H1 (cell line): ENCODE measurements around the gene POMT2. TPM values are rescaled to one million over a fixed set of nuclear protein-coding genes. Genes with fewer than 3 reads are reported as not detected.

ENCODE experiments used
- CTCF ChIA-PET: fragments of 300-600 bp; sonication (Branson Sonifier 250); formaldehyde crosslinking; loops from one replicate; lab custom pipeline; 2021; ENCODE audit not compliant: partially characterized antibody; lab: Charles Lee
- POLR2A ChIA-PET: fragments of 300-600 bp; sonication (Branson Sonifier 250); formaldehyde crosslinking; loops from one replicate; lab custom pipeline; 2021; ENCODE audit warnings: inconsistent platforms; ENCODE audit not compliant: partially characterized antibody; lab: Charles Lee
- DNase-seq, 2 experiments: peaks; one replicate each; pipeline versions ENCODE4 v3.0.0 to v3.0.0-alpha.2; 2010 to 2022; ENCODE audit warnings: low spot score in 2 of 2, low read depth in 1 of 2, mixed read lengths in 1 of 2
- FAIRE-seq: peaks from 2 replicates; lab custom pipeline; 2011; peaks lifted over from hg19 to GRCh38; lab: Jason Lieb, UNC
- H2AFZ ChIP-seq: 2 replicates; pipeline ENCODE4 v1.8.1; 2012; ENCODE audit warnings: low read length, inconsistent platforms
- H2AK5ac ChIP-seq: 2 replicates; pipeline ENCODE4 v1.6.1; 2013; ENCODE audit warnings: low read depth, low read length
- H2BK120ac ChIP-seq: replicated peaks from 2 replicates; pipeline ENCODE3; 2013; ENCODE audit warnings: low read depth, low read length, inconsistent platforms
- H2BK12ac ChIP-seq: 2 replicates; pipeline ENCODE4 v1.6.1; 2013; ENCODE audit warnings: low read depth, low read length
- H2BK15ac ChIP-seq: 2 replicates; pipeline ENCODE4 v1.6.1; 2013; ENCODE audit warnings: low read length
- H2BK20ac ChIP-seq: 2 replicates; pipeline ENCODE4 v1.6.1; 2013; ENCODE audit warnings: low read length
- H2BK5ac ChIP-seq: 2 replicates; pipeline ENCODE4 v1.6.1; 2013; ENCODE audit warnings: low read depth, low read length
- H3K14ac ChIP-seq: 2 replicates; pipeline ENCODE4 v1.6.1; 2013; ENCODE audit warnings: inconsistent platforms; ENCODE audit not compliant: insufficient read length
- H3K18ac ChIP-seq: 2 replicates; pipeline ENCODE4 v1.6.1; 2013; ENCODE audit warnings: low read length; ENCODE audit errors: extremely low read depth
- H3K23ac ChIP-seq: 2 replicates; pipeline ENCODE4 v1.6.1; 2013; ENCODE audit warnings: inconsistent platforms; ENCODE audit not compliant: insufficient read length
- H3K23me2 ChIP-seq: 2 replicates; pipeline ENCODE4 v1.6.1; 2013; ENCODE audit warnings: low read depth, low read length
- H3K27ac ChIP-seq: 2 replicates; pipeline ENCODE4 v1.6.1; 2011; ENCODE audit warnings: low read depth, low read length, inconsistent platforms
- H3K27me3 ChIP-seq, 4 experiments: replicated peaks in 1 of 4; 1 replicate in 1 of 4; 2 replicates in 3 of 4; pipeline versions ENCODE4 v1.6.1 to v1.8.1; 2011 to 2013; ENCODE audit warnings: low read length in 3 of 4, mild to moderate bottlenecking in 3 of 4, inconsistent platforms in 2 of 4, mixed read lengths in 2 of 4, moderate library complexity in 1 of 4; ENCODE audit not compliant: control insufficient read depth in 3 of 4, insufficient read depth in 3 of 4; ENCODE audit errors: extremely low read depth in 1 of 4
- H3K36me3 ChIP-seq, 4 experiments: 2 replicates each; pipeline versions ENCODE4 v1.6.1 to v1.8.1; 2011 to 2013; ENCODE audit warnings: mild to moderate bottlenecking in 4 of 4, low read length in 3 of 4, moderate library complexity in 2 of 4, control low read depth in 1 of 4, inconsistent platforms in 1 of 4; ENCODE audit not compliant: insufficient read depth in 4 of 4, control insufficient read depth in 2 of 4
- H3K4ac ChIP-seq: replicated peaks from 2 replicates; pipeline ENCODE3; 2013; ENCODE audit warnings: low read length, low read depth, mixed read lengths, inconsistent platforms; ENCODE audit not compliant: insufficient read length
- H3K4me1 ChIP-seq, 4 experiments: replicated peaks in 1 of 4; 1 replicate in 1 of 4; 2 replicates in 3 of 4; pipeline versions ENCODE4 v1.6.1 to v1.8.1; 2011 to 2013; ENCODE audit warnings: low read length in 3 of 4, inconsistent platforms in 2 of 4, mixed read lengths in 1 of 4; ENCODE audit not compliant: insufficient read depth in 4 of 4, control insufficient read depth in 3 of 4
- H3K4me2 ChIP-seq, 2 experiments: 2 replicates each; pipeline versions ENCODE4 v1.6.1 to v1.8.1; 2011 to 2013; ENCODE audit warnings: low read depth in 2 of 2, low read length in 2 of 2, control low read depth in 1 of 2, inconsistent platforms in 1 of 2, mild to moderate bottlenecking in 1 of 2; ENCODE audit not compliant: insufficient read depth in 1 of 2
- H3K4me3 ChIP-seq, 4 experiments: fragments of 200-600, 300-600 bp in 1 of 4; sonication (generic), shearing (Covaris generic), sonication (Bioruptor Twin) in 1 of 4; 2 replicates each; pipeline versions ENCODE4 v1.5.1 to v1.8.1; 2011 to 2016; ENCODE audit warnings: low read length in 4 of 4, low read depth in 3 of 4, control low read depth in 2 of 4, inconsistent platforms in 2 of 4, mild to moderate bottlenecking in 2 of 4, mixed read lengths in 1 of 4, moderate library complexity in 1 of 4; ENCODE audit not compliant: insufficient read depth in 2 of 4; ENCODE audit errors: extremely low read depth in 1 of 4
- H3K56ac ChIP-seq: replicated peaks from 2 replicates; pipeline ENCODE3; 2013; ENCODE audit warnings: low read depth, mild to moderate bottlenecking, mixed read lengths, low read length, inconsistent platforms; ENCODE audit not compliant: insufficient read length
- H3K79me1 ChIP-seq: 2 replicates; pipeline ENCODE4 v1.6.1; 2013; ENCODE audit warnings: low read depth, low read length, control low read depth
- H3K79me2 ChIP-seq, 2 experiments: 2 replicates each; pipeline versions ENCODE4 v1.6.1 to v1.8.1; 2012 to 2013; ENCODE audit warnings: low read length in 2 of 2, mild to moderate bottlenecking in 2 of 2, inconsistent platforms in 1 of 2; ENCODE audit not compliant: insufficient read depth in 2 of 2, control insufficient read depth in 1 of 2
- H3K9ac ChIP-seq, 4 experiments: replicated peaks in 1 of 4; 1 replicate in 1 of 4; 2 replicates in 3 of 4; pipeline versions ENCODE4 v1.6.1 to v1.8.1; 2011 to 2013; ENCODE audit warnings: low read depth in 3 of 4, low read length in 3 of 4, control low read depth in 2 of 4, mild to moderate bottlenecking in 2 of 4, moderate library complexity in 2 of 4, inconsistent platforms in 1 of 4; ENCODE audit errors: extremely low read depth in 1 of 4
- H3K9me3 ChIP-seq, 2 experiments: 2 replicates each; pipeline versions ENCODE4 v1.6.1 to v1.8.1; 2012 to 2013; ENCODE audit warnings: mild to moderate bottlenecking in 2 of 2, moderate library complexity in 2 of 2, control low read depth in 1 of 2, inconsistent platforms in 1 of 2, low read depth in 1 of 2, low read length in 1 of 2, mixed read lengths in 1 of 2; ENCODE audit not compliant: insufficient read depth in 2 of 2
- H4K20me1 ChIP-seq, 2 experiments: replicated peaks in 1 of 2; 2 replicates each; pipeline versions ENCODE3 to v1.8.1; 2011 to 2013; ENCODE audit warnings: inconsistent platforms in 2 of 2, low read length in 2 of 2, mild to moderate bottlenecking in 1 of 2; ENCODE audit not compliant: insufficient read depth in 2 of 2, control insufficient read depth in 1 of 2
- H4K5ac ChIP-seq: 2 replicates; pipeline ENCODE4 v1.6.1; 2013; ENCODE audit warnings: low read length, low read depth, mixed read lengths, inconsistent platforms; ENCODE audit not compliant: insufficient read length
- H4K8ac ChIP-seq: 2 replicates; pipeline ENCODE4 v1.8.0; 2013; ENCODE audit warnings: mild to moderate bottlenecking, moderate library complexity, low read length, inconsistent platforms; ENCODE audit not compliant: insufficient read depth; ENCODE audit errors: extremely low read depth
- H4K91ac ChIP-seq: replicated peaks from 2 replicates; pipeline ENCODE3; 2013; ENCODE audit warnings: low read length, mixed read lengths, inconsistent platforms; ENCODE audit not compliant: insufficient read length
- CEBPB ChIP-seq: IDR thresholded peaks from 2 replicates; pipeline ENCODE4 v1.6.1; 2012; ENCODE audit warnings: low read depth, low read length
- CHD1 ChIP-seq: IDR thresholded peaks from 2 replicates; pipeline ENCODE4 v1.6.1; 2012; ENCODE audit warnings: low read depth, low read length, improper control_type of control experiment
- CREB1 ChIP-seq: IDR thresholded peaks from 2 replicates; pipeline ENCODE4 v1.6.1; 2012; ENCODE audit warnings: inconsistent platforms
- CTBP2 ChIP-seq: IDR thresholded peaks from 2 replicates; pipeline ENCODE4 v1.7.0; 2011; ENCODE audit warnings: borderline replicate concordance, mild to moderate bottlenecking, moderate library complexity, mixed read lengths, low read length; ENCODE audit not compliant: insufficient read depth, insufficient read length
- HDAC2 ChIP-seq, 2 experiments: fragments of 300-600 bp in 1 of 2; sonication (generic) in 1 of 2; IDR thresholded peaks; 2 replicates each; pipeline ENCODE4 v1.6.1; 2011 to 2012; ENCODE audit warnings: low read depth in 2 of 2, low read length in 2 of 2, mild to moderate bottlenecking in 2 of 2, moderate library complexity in 2 of 2, borderline replicate concordance in 1 of 2, inconsistent platforms in 1 of 2
- NRF1 ChIP-seq: IDR thresholded peaks from 2 replicates; pipeline ENCODE4 v1.6.1; 2011; ENCODE audit warnings: mild to moderate bottlenecking, low read depth, low read length, improper control_type of control experiment
- SAP30 ChIP-seq: fragments of 300-600 bp; sonication (generic); IDR thresholded peaks from 2 replicates; pipeline ENCODE4 v1.7.1; 2012; ENCODE audit warnings: low read length, moderate library complexity, mild to moderate bottlenecking, inconsistent platforms; ENCODE audit not compliant: insufficient read depth, insufficient replicate concordance
- SP1 ChIP-seq: IDR thresholded peaks from 2 replicates; pipeline ENCODE4 v1.6.1; 2011; ENCODE audit warnings: low read depth, low read length
- TCF12 ChIP-seq: IDR thresholded peaks from 2 replicates; pipeline ENCODE4 v1.6.1; 2011; ENCODE audit warnings: low read depth, mild to moderate bottlenecking, low read length
- TEAD4 ChIP-seq: IDR thresholded peaks from 2 replicates; pipeline ENCODE4 v1.6.1; 2012; ENCODE audit warnings: low read depth, low read length, inconsistent platforms, mixed read lengths
- ZNF274 ChIP-seq: IDR thresholded peaks from 2 replicates; pipeline ENCODE4 v1.7.0; 2012; ENCODE audit warnings: low read length, borderline replicate concordance; ENCODE audit errors: extremely low read depth
- WGBS, 2 experiments: shearing (Covaris generic) in 1 of 2; methylation state at CpG; one replicate each; pipeline versions ENCODE4 v1.1.6 to v1.1.7; 2013 to 2015; ENCODE audit warnings: low lambda C conversion rate in 2 of 2, mixed read lengths in 2 of 2, inconsistent platforms in 1 of 2, low coverage in 1 of 2, missing lambda C conversion rate in 1 of 2; ENCODE audit not compliant: insufficient replicate concordance in 2 of 2, insufficient coverage in 1 of 2, insufficient read length in 1 of 2; ENCODE audit errors: extremely low coverage in 1 of 2, missing lambda C conversion rate in 1 of 2; 5-methylcytosine and 5-hydroxymethylcytosine counted together
- polyA plus RNA-seq, 7 experiments: library from polyadenylated mRNA; depleted of rRNA in 3 of 7; stranded (reverse) in 5 of 7; unstranded in 2 of 7; fragments of >200 nt in 5 of 7; fragments of 200-250 nt in 2 of 7; gene quantifications; 1 replicate in 5 of 7; 2 replicates in 1 of 7; 4 replicates in 1 of 7; pipeline versions ENCODE4 v1.2.1 to v1.2.3, GENCODE V29; 2011 to 2013; ENCODE audit warnings: missing spikeins in 2 of 7, mixed read lengths in 2 of 7
- total RNA-seq: library from RNA; stranded (reverse); fragmentation: NEBNext Ultra II Directional; extraction: Animal tissue kit (Norgen Biotek cat#: 25700); gene quantifications from 2 replicates; pipeline ENCODE4 v1.2.1, GENCODE V29; 2021
- TF ChIP-seq, protein P1 (sequence below), 3 experiments: IDR thresholded peaks; 1 replicate in 2 of 3; 2 replicates in 1 of 3; pipeline versions ENCODE4 v1.5.1 to v1.6.1; 2011; ENCODE audit warnings: low read length in 3 of 3, mild to moderate bottlenecking in 3 of 3, inconsistent platforms in 2 of 3, low read depth in 1 of 3, moderate library complexity in 1 of 3; ENCODE audit not compliant: insufficient read depth in 1 of 3; ENCODE audit errors: control extremely low read depth in 1 of 3

Gene POMT2
- total and polyA plus RNA-seq, 2 of the 8 experiments (the other 6 are each of a cell fraction or from before 2014, with no cell fraction given) = 20.8 to 44.9 TPM

GRCh38 chr14:77239412-77239811, 81.3 kb downstream of the POMT2 start:
- Histone ChIP-seq H2BK15ac (no peak overlapping the region), H3K56ac (no peak overlapping the region), H3K23ac (no peak overlapping the region), H3K4me3 (no peak overlapping the region), H2AK5ac (no peak overlapping the region), H3K23me2 (no peaks in the 10 kb centered on the region), H4K91ac (no peak overlapping the region), H3K27me3 (no peaks in the 10 kb centered on the region), H3K4me1 (no peaks in the 10 kb centered on the region; a peak in 1 of 7 replicates), H2BK20ac (no peak overlapping the region), H3K18ac (no peak overlapping the region), H4K20me1 (peaks cover 2% of the 10 kb centered on the region in 2 experiments), H3K9ac (no peak overlapping the region), H4K8ac (no peak overlapping the region), H3K27ac (no peak overlapping the region), H2AFZ (no peak overlapping the region), H2BK5ac (no peak overlapping the region), H2BK120ac (no peak overlapping the region), H3K4ac (no peak overlapping the region), H3K36me3 (no peaks in the 10 kb centered on the region; a peak in 3 of 8 replicates), H3K4me2 (no peak overlapping the region), H2BK12ac (no peak overlapping the region), H4K5ac (no peak overlapping the region), H3K79me1 (no peaks in the 10 kb centered on the region), H3K9me3 (no peaks in the 10 kb centered on the region), H3K14ac (no peak overlapping the region), H3K79me2 (no peaks in the 10 kb centered on the region)
- ChIA-PET CTCF (interaction anchor here (0.9 to 6.6 kb wide), 23 partner anchors 9 to 92 kb away, joined by 3 to 52 read pairs (median 4); partner anchors contain the start of gene TMEM63C), POLR2A (interaction anchor here (1.0 kb wide), 1 partner anchor 16 kb away, joined by 3 read pairs; no protein-coding TSS in a partner anchor)
- 98% methylated on average over 14 of the region's 16 CpGs; no CpG with 5 or more reads in 1 of the 2 experiments for WGBS, 2 experiments
- FAIRE-seq (no peak), DNase-seq (no peak)
- TF ChIP-seq, protein P1, sequence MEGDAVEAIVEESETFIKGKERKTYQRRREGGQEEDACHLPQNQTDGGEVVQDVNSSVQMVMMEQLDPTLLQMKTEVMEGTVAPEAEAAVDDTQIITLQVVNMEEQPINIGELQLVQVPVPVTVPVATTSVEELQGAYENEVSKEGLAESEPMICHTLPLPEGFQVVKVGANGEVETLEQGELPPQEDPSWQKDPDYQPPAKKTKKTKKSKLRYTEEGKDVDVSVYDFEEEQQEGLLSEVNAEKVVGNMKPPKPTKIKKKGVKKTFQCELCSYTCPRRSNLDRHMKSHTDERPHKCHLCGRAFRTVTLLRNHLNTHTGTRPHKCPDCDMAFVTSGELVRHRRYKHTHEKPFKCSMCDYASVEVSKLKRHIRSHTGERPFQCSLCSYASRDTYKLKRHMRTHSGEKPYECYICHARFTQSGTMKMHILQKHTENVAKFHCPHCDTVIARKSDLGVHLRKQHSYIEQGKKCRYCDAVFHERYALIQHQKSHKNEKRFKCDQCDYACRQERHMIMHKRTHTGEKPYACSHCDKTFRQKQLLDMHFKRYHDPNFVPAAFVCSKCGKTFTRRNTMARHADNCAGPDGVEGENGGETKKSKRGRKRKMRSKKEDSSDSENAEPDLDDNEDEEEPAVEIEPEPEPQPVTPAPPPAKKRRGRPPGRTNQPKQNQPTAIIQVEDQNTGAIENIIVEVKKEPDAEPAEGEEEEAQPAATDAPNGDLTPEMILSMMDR (IDR thresholded peaks at IDR 0.05; ENCODE audit: control extremely low read depth in 1 of 3, insufficient read depth in 1 of 3, low read depth in 1 of 3, low read length in 3 of 3) = no peak
- no peak for TF ChIP-seq HDAC2 (IDR thresholded peaks at IDR 0.05; ENCODE audit: borderline replicate concordance in 1 of 2, low read depth in 2 of 2, low read length in 2 of 2)
- no peak for TF ChIP-seq SP1
- no peak for TF ChIP-seq CHD1
- TF ChIP-seq CEBPB = no peak
- TF ChIP-seq TCF12 = no peak
- TF ChIP-seq CREB1 = no peak
- no peak for TF ChIP-seq CTBP2
- no peak for TF ChIP-seq NRF1
- no peak for TF ChIP-seq SAP30
- TF ChIP-seq ZNF274 = no peak
- TF ChIP-seq TEAD4 = no peak
